CMK (cell line): ENCODE results near the gene BLOC1S1.

ENCODE experiments used
- DNase-seq: peaks from one replicate; pipeline ENCODE4 v3.0.0-alpha.2; 2010; ENCODE audit warnings: low read depth

BLOC1S1 gene

GRCh38 chr12:55711786-55712553 lies 3.9 kb upstream of the BLOC1S1 start:
- no peak for DNase-seq

- DNase-seq = no peak
Observed at GRCh38 chr12:55712700-55713415, 3.0 kb upstream of the BLOC1S1 start.

- no peak for DNase-seq
Observed at GRCh38 chr12:55713721-55714120, 2.1 kb upstream of the BLOC1S1 start.

GRCh38 chr12:55715169-55715764 lies 579 bp upstream of the BLOC1S1 start:
- no peak for DNase-seq

- DNase-seq = no peak
Observed at GRCh38 chr12:55716582-55716957, 724 bp downstream of the BLOC1S1 start.

GRCh38 chr12:55717011-55718007 lies 1.5 kb downstream of the BLOC1S1 start:
- no peak for DNase-seq

GRCh38 chr12:55718015-55718414 lies 2.2 kb downstream of the BLOC1S1 start:
- DNase-seq = no peak

GRCh38 chr12:55718624-55719275 lies 2.9 kb downstream of the BLOC1S1 start:
- no peak for DNase-seq

GRCh38 chr12:55719371-55719770 lies 3.5 kb downstream of the BLOC1S1 start:
- DNase-seq = no peak

- no peak for DNase-seq
Observed at GRCh38 chr12:55720071-55720564, 4.3 kb downstream of the BLOC1S1 start, which contains the start of gene RDH5. RDH5 (plus strand) TSS chr12:55720393; CDS start chr12:55721185, 792 bp downstream.

GRCh38 chr12:55720894-55721444 lies 5.1 kb downstream of the BLOC1S1 start:
- DNase-seq = no peak

GRCh38 chr12:55721601-55722213 lies 5.9 kb downstream of the BLOC1S1 start:
- no peak for DNase-seq

GRCh38 chr12:55722948-55723347 lies 7.1 kb downstream of the BLOC1S1 start:
- DNase-seq = no peak

GRCh38 chr12:55723516-55724225 lies 7.8 kb downstream of the BLOC1S1 start:
- DNase-seq = no peak

GRCh38 chr12:55724226-55724939 lies 8.5 kb downstream of the BLOC1S1 start:
- DNase-seq = no peak

- no peak for DNase-seq
Observed at GRCh38 chr12:55724940-55725309, 9.1 kb downstream of the BLOC1S1 start.

GRCh38 chr12:55725556-55725955 lies 9.7 kb downstream of the BLOC1S1 start:
- no peak for DNase-seq

- no peak for DNase-seq
Observed at GRCh38 chr12:55726971-55727370, 11.1 kb downstream of the BLOC1S1 start.

GRCh38 chr12:55727643-55728185 lies 11.9 kb downstream of the BLOC1S1 start:
- DNase-seq = peak; percentile 68
